GM23338 (cell line): ENCODE results near the gene HIPK1. TPM values are rescaled to one million over a fixed set of nuclear protein-coding genes. Genes with fewer than 3 reads are reported as not detected.

Experiments
- ATAC-seq: fragments of 200-7000 bp; cut with Tn5 transposase; 3 replicates; pipeline ENCODE4 v1.9.1; 2020
- DNase-seq: peaks from one replicate; pipeline ENCODE4 v3.0.0-alpha.2; 2015; ENCODE audit warnings: low spot score
- H2AFZ ChIP-seq: fragments of 200-600 bp; sonication (generic); 2 replicates; pipeline ENCODE4 v1.8.0; 2016; ENCODE audit warnings: antibody characterized with exemption, mild to moderate bottlenecking, moderate library complexity
- H3F3A ChIP-seq: fragments of 200-600 bp; sonication (generic); replicated peaks from 2 replicates; pipeline ENCODE4 v1.8.0; 2017; ENCODE audit warnings: antibody characterized with exemption, mixed run types, low read depth
- H3K27ac ChIP-seq: fragments of 200-600 bp; sonication (generic); 2 replicates; pipeline ENCODE4 v1.6.1; 2016; ENCODE audit warnings: low read depth
- H3K27me3 ChIP-seq: fragments of 200-600 bp; sonication (generic); 2 replicates; pipeline ENCODE4 v1.8.0; 2016; ENCODE audit warnings: mild to moderate bottlenecking, mixed run types, moderate library complexity; ENCODE audit not compliant: insufficient read depth
- H3K36me3 ChIP-seq: fragments of 200-600 bp; sonication (generic); 2 replicates; pipeline ENCODE4 v1.8.0; 2016; ENCODE audit warnings: mild to moderate bottlenecking; ENCODE audit not compliant: insufficient read depth
- H3K4me1 ChIP-seq: fragments of 200-600 bp; sonication (generic); 2 replicates; pipeline ENCODE4 v1.8.0; 2016; ENCODE audit warnings: mild to moderate bottlenecking, moderate library complexity; ENCODE audit not compliant: insufficient read depth
- H3K4me2 ChIP-seq: fragments of 200-600 bp; sonication (generic); 2 replicates; pipeline ENCODE4 v1.7.1; 2017; ENCODE audit warnings: mixed run types
- H3K4me3 ChIP-seq: fragments of 200-600 bp; sonication (generic); 2 replicates; pipeline ENCODE4 v1.6.1; 2016; ENCODE audit warnings: mixed run types
- H3K79me2 ChIP-seq: fragments of 200-600 bp; sonication (generic); replicated peaks from 2 replicates; pipeline ENCODE4 v1.8.0; 2017; ENCODE audit warnings: mild to moderate bottlenecking; ENCODE audit not compliant: insufficient read depth
- H3K9me2 ChIP-seq: fragments of 200-600 bp; sonication (generic); 2 replicates; pipeline ENCODE4 v1.8.0; 2017; ENCODE audit not compliant: insufficient read depth
- H4K20me1 ChIP-seq: fragments of 200-600 bp; sonication (generic); replicated peaks from 2 replicates; pipeline ENCODE4 v1.8.0; 2017; ENCODE audit warnings: mild to moderate bottlenecking; ENCODE audit not compliant: insufficient read depth
- H3K27ac Mint-ChIP-seq: 2 replicates; pipeline ENCODE4 v1.8.0; 2020; ENCODE audit warnings: inconsistent platforms, mild to moderate bottlenecking, moderate library complexity, mixed read lengths
- H3K27me3 Mint-ChIP-seq: 3 replicates; pipeline ENCODE4 v1.8.0; 2022; ENCODE audit warnings: low read depth, mild to moderate bottlenecking, moderate library complexity, mixed read lengths, inconsistent platforms; ENCODE audit not compliant: insufficient read depth, poor library complexity
- H3K36me3 Mint-ChIP-seq: 3 replicates; pipeline ENCODE4 v1.8.0; 2021; ENCODE audit warnings: low read depth, mild to moderate bottlenecking, inconsistent platforms, moderate library complexity, mixed read lengths
- H3K4me1 Mint-ChIP-seq: 3 replicates; pipeline ENCODE4 v1.8.0; 2020; ENCODE audit warnings: mild to moderate bottlenecking, inconsistent platforms, mixed read lengths
- H3K4me3 Mint-ChIP-seq: 3 replicates; pipeline ENCODE4 v1.8.0; 2021; ENCODE audit warnings: moderate library complexity, mild to moderate bottlenecking, inconsistent platforms, mixed read lengths
- H3K9me3 Mint-ChIP-seq: 3 replicates; pipeline ENCODE4 v1.8.0; 2020; ENCODE audit warnings: moderate library complexity, mild to moderate bottlenecking, inconsistent platforms, mixed read lengths
- EZH2 ChIP-seq: fragments of 200-600 bp; sonication (generic); IDR thresholded peaks from one replicate; pipeline ENCODE4 v1.8.0; 2017; ENCODE audit warnings: antibody characterized with exemption, mild to moderate bottlenecking, low read depth; ENCODE audit not compliant: unreplicated experiment
- EZH2phosphoT487 ChIP-seq: fragments of 200-600 bp; sonication (generic); IDR thresholded peaks from one replicate; pipeline ENCODE4 v1.8.1; 2018; ENCODE audit warnings: antibody characterized with exemption; ENCODE audit not compliant: unreplicated experiment
- JUNB ChIP-seq: IDR thresholded peaks from one replicate; pipeline ENCODE4 v1.6.1; 2016; ENCODE audit warnings: antibody characterized with exemption; ENCODE audit not compliant: unreplicated experiment
- POLR2AphosphoS5 ChIP-seq: IDR thresholded peaks from 2 replicates; pipeline ENCODE4 v1.6.1; 2016; ENCODE audit warnings: antibody characterized with exemption, low read depth
- STAT1 ChIP-seq: IDR thresholded peaks from one replicate; pipeline ENCODE4 v1.6.1; 2016; ENCODE audit warnings: antibody characterized with exemption; ENCODE audit not compliant: unreplicated experiment
- ZNF114 ChIP-seq: fragments of 250-450 bp; sonication (Bioruptor Pico); IDR thresholded peaks from 2 replicates; pipeline ENCODE4 v1.5.0; 2020; ENCODE audit warnings: mild to moderate bottlenecking, moderate library complexity
- ZNF331 ChIP-seq: fragments of 250-450 bp; sonication (Bioruptor Pico); IDR thresholded peaks from 2 replicates; pipeline ENCODE4 v1.5.0; 2020; ENCODE audit warnings: low read depth, mild to moderate bottlenecking, moderate library complexity
- polyA plus RNA-seq: library from polyadenylated mRNA; unstranded; fragments of >200 nt; fragmentation: Nextera tagmentation; extraction: Ambion mirVana; gene quantifications from 2 replicates; pipeline ENCODE4 v1.2.1, GENCODE V29; 2016
- total RNA-seq: library from RNA; depleted of rRNA; stranded (reverse); fragments of >200 nt; shearing (Covaris generic); gene quantifications from 2 replicates; pipeline ENCODE4 v1.2.3, GENCODE V29; 2014
- TF ChIP-seq, protein P1 (sequence below): IDR thresholded peaks from one replicate; pipeline ENCODE4 v1.6.1; 2018; ENCODE audit warnings: antibody characterized with exemption; ENCODE audit not compliant: unreplicated experiment
- TF ChIP-seq, protein P2 (sequence below), 2 experiments: fragments of 200-600 bp in 1 of 2; sonication (generic) in 1 of 2; conservative IDR thresholded peaks; 2 replicates each; pipeline versions ENCODE4 v1.5.1 to v1.6.1; 2016 to 2017; ENCODE audit warnings: antibody characterized with exemption in 2 of 2, low read depth in 2 of 2, mild to moderate bottlenecking in 2 of 2, moderate library complexity in 1 of 2

HIPK1 gene
- total and polyA plus RNA-seq, 2 experiments from 2014 or later = 14.3 to 47.5 TPM

DNA sequence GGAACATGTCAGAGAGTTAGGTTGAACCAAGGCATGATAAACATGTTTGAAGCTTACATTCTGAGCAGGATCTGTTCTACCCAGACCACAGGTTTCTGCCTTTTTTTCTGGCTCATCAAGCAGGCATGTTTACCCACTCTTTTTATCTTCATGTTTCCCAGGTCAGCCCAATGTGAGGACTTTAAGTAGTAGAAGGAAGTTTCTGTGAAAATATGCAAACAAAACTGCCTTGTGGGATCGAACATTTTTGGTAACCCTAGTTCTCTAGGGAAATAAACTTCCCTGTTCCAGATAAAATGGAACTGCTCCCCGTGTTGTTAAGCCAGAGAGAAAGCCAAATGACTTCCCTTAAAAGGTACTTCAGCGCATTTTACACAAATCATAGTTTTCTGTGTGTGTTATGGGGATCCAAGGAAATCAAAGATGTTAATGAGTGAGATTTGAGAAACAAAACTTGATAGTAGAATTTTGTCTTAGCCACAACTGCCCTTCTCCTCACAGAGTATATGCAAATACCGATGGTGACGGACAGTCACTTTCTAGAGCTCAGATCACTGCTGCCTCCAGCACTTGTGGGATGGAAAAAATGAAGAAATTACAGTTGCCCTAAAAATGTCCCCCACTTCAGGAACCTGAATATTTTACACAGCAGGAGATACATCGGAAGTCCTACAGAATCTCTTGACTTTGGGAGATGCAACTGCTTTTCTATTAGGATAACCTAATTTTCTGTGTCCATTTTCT lies 765 bp upstream of the HIPK1 start:
- Mint-ChIP-seq H3K36me3 (no peaks in the 10 kb centered on the region; the same call in 2 of the 3 replicates), H3K9me3 (no peaks in the 10 kb centered on the region), H3K27ac (no peak overlapping the region), H3K27me3 (peaks cover 5% of the 10 kb centered on the region), H3K4me1 (peaks cover 25% of the 10 kb centered on the region), H3K4me3 (peak overlapping the region; percentile 94)
- TF ChIP-seq EZH2phosphoT487 (no peak), ZNF114 (CRISPR knock-in tag) (no peak), STAT1 (no peak), EZH2 (no peak), JUNB (no peak), ZNF331 (no peak), POLR2AphosphoS5 (no peak)
- TF ChIP-seq, protein P1, sequence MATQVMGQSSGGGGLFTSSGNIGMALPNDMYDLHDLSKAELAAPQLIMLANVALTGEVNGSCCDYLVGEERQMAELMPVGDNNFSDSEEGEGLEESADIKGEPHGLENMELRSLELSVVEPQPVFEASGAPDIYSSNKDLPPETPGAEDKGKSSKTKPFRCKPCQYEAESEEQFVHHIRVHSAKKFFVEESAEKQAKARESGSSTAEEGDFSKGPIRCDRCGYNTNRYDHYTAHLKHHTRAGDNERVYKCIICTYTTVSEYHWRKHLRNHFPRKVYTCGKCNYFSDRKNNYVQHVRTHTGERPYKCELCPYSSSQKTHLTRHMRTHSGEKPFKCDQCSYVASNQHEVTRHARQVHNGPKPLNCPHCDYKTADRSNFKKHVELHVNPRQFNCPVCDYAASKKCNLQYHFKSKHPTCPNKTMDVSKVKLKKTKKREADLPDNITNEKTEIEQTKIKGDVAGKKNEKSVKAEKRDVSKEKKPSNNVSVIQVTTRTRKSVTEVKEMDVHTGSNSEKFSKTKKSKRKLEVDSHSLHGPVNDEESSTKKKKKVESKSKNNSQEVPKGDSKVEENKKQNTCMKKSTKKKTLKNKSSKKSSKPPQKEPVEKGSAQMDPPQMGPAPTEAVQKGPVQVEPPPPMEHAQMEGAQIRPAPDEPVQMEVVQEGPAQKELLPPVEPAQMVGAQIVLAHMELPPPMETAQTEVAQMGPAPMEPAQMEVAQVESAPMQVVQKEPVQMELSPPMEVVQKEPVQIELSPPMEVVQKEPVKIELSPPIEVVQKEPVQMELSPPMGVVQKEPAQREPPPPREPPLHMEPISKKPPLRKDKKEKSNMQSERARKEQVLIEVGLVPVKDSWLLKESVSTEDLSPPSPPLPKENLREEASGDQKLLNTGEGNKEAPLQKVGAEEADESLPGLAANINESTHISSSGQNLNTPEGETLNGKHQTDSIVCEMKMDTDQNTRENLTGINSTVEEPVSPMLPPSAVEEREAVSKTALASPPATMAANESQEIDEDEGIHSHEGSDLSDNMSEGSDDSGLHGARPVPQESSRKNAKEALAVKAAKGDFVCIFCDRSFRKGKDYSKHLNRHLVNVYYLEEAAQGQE = no peak
- TF ChIP-seq, protein P2, sequence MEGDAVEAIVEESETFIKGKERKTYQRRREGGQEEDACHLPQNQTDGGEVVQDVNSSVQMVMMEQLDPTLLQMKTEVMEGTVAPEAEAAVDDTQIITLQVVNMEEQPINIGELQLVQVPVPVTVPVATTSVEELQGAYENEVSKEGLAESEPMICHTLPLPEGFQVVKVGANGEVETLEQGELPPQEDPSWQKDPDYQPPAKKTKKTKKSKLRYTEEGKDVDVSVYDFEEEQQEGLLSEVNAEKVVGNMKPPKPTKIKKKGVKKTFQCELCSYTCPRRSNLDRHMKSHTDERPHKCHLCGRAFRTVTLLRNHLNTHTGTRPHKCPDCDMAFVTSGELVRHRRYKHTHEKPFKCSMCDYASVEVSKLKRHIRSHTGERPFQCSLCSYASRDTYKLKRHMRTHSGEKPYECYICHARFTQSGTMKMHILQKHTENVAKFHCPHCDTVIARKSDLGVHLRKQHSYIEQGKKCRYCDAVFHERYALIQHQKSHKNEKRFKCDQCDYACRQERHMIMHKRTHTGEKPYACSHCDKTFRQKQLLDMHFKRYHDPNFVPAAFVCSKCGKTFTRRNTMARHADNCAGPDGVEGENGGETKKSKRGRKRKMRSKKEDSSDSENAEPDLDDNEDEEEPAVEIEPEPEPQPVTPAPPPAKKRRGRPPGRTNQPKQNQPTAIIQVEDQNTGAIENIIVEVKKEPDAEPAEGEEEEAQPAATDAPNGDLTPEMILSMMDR (conservative IDR thresholded peaks at IDR 0.05; ENCODE audit: low read depth in 2 of 2) = no peak
- ATAC-seq = no peak
- Histone ChIP-seq H3K79me2 (peaks cover 35% of the 10 kb centered on the region), H3K4me2 (peak overlapping the region; percentile 89), H3K9me2 (no peaks in the 10 kb centered on the region), H3K36me3 (no peaks in the 10 kb centered on the region), H2AFZ (peak overlapping the region; percentile 100), H3K27ac (no peak overlapping the region), H3K27me3 (peaks cover under 1% of the 10 kb centered on the region; the same call in 1 of the 2 replicates), H3K4me1 (peaks cover 25% of the 10 kb centered on the region), H3K4me3 (peak overlapping the region; percentile 97), H4K20me1 (peaks cover 5% of the 10 kb centered on the region; the same call in 1 of the 2 replicates), H3F3A (0 out of 2 replicates have a peak, but pooled peaks cover 8% of the 10 kb centered on the region)
- DNase-seq = no peak
